Stimulated activated naive CD8-positive, alpha-beta T cell treated with anti-CD3 and anti-CD28 coated beads, Interleukin-15, amount 100 ng/mL, for 72 hours (primary cell): Measurements from ENCODE around the gene WDR37.
"Not testable (repeated sequence)": the region's sequence is repeated elsewhere in the genome, so short reads cannot be mapped to it uniquely, and the experiment has no call there.

Experiments used
- ATAC-seq: fragments of 150-1000 bp; cut with Tn5 transposase; 2 replicates; pipeline ENCODE4 v1.10.0; 2021; ENCODE audit warnings: mild to moderate bottlenecking, moderate library complexity
- DNase-seq, 2 donors: peaks; one replicate each; pipeline ENCODE4 v3.0.0; 2021 to 2022
- H3K27ac Mint-ChIP-seq, 2 donors: one replicate each; pipeline ENCODE4 v1.8.0; 2022; ENCODE audit warnings: mild to moderate bottlenecking in 2 of 2, mixed read lengths in 2 of 2, moderate library complexity in 2 of 2
- H3K27me3 Mint-ChIP-seq: one replicate; pipeline ENCODE4 v1.8.0; 2022; ENCODE audit warnings: mixed read lengths
- H3K4me1 Mint-ChIP-seq: one replicate; pipeline ENCODE4 v1.8.0; 2022; ENCODE audit warnings: mild to moderate bottlenecking, mixed read lengths
- H3K4me3 Mint-ChIP-seq, 2 donors: one replicate each; pipeline ENCODE4 v1.8.0; 2022; ENCODE audit warnings: mild to moderate bottlenecking in 2 of 2, mixed read lengths in 2 of 2, moderate library complexity in 1 of 2
- H3K9me3 Mint-ChIP-seq, 2 donors: one replicate each; pipeline ENCODE4 v1.8.0; 2022; ENCODE audit warnings: mixed read lengths in 2 of 2

Gene WDR37

DNA sequence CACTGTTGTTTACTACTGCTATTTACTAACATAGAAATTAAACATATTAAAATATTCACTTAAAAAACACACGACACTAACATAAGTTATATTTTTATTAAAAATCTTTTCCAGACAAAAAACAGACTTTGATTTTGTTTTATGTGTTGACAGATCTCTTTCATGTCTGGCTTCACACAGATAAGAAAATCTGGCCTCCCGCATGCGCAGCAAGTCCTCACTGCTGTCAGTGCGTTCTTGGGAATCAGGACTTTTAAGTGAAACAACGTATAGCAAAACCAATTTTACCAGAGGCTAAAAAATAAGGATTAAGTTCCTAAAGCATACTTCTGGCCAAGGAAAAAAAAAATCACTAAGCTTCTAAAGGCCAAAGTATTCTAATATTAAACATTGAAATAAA is 6.0 kb upstream of the WDR37 start:
- DNase-seq (no peak), ATAC-seq (no peak)
- Mint-ChIP-seq H3K4me3 (peak overlapping the region; percentile 96), H3K27me3 (no peaks in the 10 kb centered on the region), H3K9me3 (no peaks in the 10 kb centered on the region), H3K4me1 (peaks cover 71% of the 10 kb centered on the region), H3K27ac (peak overlapping the region in 1 of 2 donors; percentile 96)

- no peaks in the 10 kb centered on the region for H3K27me3 Mint-ChIP-seq
- H3K4me1 Mint-ChIP-seq, result peaks cover 71% of the 10 kb centered on the region
- peak overlapping the region; percentile 51 to 96 for H3K4me3 Mint-ChIP-seq
- ATAC-seq, result no peak
- DNase-seq, result peak; percentile 22 to 54
- H3K27ac Mint-ChIP-seq, result no peak overlapping the region
- H3K9me3 Mint-ChIP-seq, result no peaks in the 10 kb centered on the region
These were observed 5.6 kb upstream of the WDR37 start for GRCh38 chr10:1050554-1050953.

- Mint-ChIP-seq H3K27ac (no peak overlapping the region), H3K4me3 (peak overlapping the region; percentile 97 to 98), H3K9me3 (no peaks in the 10 kb centered on the region), H3K4me1 (peaks cover 80% of the 10 kb centered on the region), H3K27me3 (no peaks in the 10 kb centered on the region)
- DNase-seq (no peak), ATAC-seq (no peak)
These were observed 1.5 kb upstream of the WDR37 start for GRCh38 chr10:1054684-1055083.

DNA sequence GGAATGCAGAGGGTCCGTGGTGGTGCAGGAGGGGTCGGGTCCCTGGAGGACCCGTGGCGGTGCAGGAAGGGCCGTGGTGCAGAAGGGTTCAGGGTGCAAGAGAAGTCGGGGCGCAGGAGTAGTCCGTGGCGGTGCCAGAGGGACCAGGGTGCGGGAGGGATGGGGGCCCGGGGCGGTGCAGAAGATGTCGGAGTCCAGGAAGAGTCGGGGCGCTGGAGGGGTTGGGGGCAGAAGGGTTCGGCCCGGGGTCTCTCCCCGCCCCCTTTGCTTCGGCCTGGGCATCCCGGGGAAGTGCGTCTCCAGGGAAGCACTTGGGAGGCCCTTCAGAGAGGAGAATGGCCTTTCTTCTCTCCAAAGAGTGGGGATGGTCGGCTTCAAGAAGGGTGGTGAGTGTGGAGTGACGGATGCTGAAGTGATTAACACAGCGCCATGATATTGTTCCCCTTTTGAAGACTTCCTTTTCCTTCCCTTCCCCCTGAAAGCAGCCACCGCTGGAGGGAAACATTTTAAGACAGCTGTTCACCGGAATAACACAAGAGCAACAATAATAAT is 997 bp downstream of the WDR37 start:
- Mint-ChIP-seq H3K4me1 (peaks cover 84% of the 10 kb centered on the region), H3K27ac (peak overlapping the region; percentile 94 to 96), H3K27me3 (no peaks in the 10 kb centered on the region), H3K4me3 (peak overlapping the region; percentile 97 to 98), H3K9me3 (no peaks in the 10 kb centered on the region)
- ATAC-seq (peak; percentile 48), DNase-seq (no peak)

GRCh38 chr10:1058017-1058416 is 1.8 kb downstream of the WDR37 start:
- no peaks in the 10 kb centered on the region for H3K27me3 Mint-ChIP-seq
- no peak for ATAC-seq
- H3K9me3 Mint-ChIP-seq, result no peaks in the 10 kb centered on the region
- no peak for DNase-seq
- peak overlapping the region; percentile 97 to 98 for H3K4me3 Mint-ChIP-seq
- H3K27ac Mint-ChIP-seq, result peak overlapping the region; percentile 3 to 63
- peaks cover 84% of the 10 kb centered on the region for H3K4me1 Mint-ChIP-seq

DNA sequence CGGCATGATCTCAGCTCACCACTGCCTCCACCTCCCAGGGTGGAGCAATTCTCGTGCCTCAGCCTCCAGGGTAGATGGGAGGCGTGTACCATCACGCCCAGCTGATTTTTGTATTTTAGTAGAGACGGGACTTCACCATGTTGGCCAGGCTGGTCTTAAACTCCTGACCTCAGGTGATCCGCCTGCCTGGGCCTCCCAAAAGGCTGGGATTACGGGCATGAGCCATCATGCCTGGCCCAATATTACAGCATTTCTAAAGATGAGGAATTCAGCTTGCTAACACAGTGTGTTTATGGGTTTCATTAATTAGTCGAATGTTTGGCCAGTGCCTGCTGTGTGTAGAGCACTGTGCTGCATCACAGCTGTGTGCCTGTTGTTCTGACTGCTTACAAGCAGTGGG is 3.7 kb downstream of the WDR37 start:
- no peak overlapping the region for H3K4me3 Mint-ChIP-seq
- peaks cover 84% of the 10 kb centered on the region for H3K4me1 Mint-ChIP-seq
- ATAC-seq, result no peak

DNA sequence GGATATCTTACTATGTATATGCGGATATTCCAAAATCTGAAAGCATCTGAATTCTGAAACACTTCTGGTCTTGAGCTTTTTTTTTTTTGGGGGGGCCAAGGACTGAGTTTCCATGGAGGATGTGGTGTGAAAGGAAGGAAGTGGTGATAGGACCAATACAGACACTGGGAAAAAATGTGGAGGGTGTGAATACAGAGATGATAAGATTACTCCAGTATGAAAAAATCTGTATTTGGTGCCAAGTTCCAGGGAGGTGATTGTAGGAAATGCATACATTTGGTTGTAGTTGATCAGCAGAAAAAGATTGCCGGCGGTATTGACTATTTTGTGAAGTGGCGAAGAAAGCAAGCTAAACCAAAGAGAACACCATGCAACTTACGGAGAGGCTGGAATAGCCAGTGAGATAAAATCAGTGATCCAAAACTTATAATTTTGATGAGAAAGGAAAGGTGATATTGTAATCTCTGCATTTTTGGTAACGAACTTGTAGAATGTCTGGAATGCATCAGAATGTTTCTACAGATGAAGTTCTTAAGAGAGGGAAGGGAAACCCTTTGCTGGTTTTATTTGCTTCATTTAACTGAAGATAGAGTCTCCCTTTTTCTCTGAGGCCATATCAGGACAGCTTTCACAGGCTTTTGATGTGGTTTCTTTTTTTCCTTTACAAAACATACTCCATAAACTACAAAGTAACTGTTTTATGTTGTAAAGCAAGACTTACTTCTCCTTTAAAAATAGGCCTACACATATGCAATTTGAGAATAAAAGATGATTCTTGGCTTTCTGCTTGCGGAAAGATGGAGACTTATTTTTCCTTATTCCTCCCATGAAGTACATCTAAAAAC is 6.0 kb downstream of the WDR37 start:
- Mint-ChIP-seq H3K4me1 (peaks cover 90% of the 10 kb centered on the region), H3K27ac (peak overlapping the region; percentile 64 to 92), H3K9me3 (no peaks in the 10 kb centered on the region), H3K4me3 (peak overlapping the region; percentile 81 to 82), H3K27me3 (no peaks in the 10 kb centered on the region)
- ATAC-seq (no peak), DNase-seq (no peak)

More for the DNA sequence above, 3.7 kb downstream of the WDR37 start:
- Mint-ChIP-seq H3K27ac (peak overlapping the region in 1 of 2 donors; percentile 59), H3K27me3 (no peaks in the 10 kb centered on the region), H3K9me3 (no peaks in the 10 kb centered on the region)
- DNase-seq, result no peak

DNA sequence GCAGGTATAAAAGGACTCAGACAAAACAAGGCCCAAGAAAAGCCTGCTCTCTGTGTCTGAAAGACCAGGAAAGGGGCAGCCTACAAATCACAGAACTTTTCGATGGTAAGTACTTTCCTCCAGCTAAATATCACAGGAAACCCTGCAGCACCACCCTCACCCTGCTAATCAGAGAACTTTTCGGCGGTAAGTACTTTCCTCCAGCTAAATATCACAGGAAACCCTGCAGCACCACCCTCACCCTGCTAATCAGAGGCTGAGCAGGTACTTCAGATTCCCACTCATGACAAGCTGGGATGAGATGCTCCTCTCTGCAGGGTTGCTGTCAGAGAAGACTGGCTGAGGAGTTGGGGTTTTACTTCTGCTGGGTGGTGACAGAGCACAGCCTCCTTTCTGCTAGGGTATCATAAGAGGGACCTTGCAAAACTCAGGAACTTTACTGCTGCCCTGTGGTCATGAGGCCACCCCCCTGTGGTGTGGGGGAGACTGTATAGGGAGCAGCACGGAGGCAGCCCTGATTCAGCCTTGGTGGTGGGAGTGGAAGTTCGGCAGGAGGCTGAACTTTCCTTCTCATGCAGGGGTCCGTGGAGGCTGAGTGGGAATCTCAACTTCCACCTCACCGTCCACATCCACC is 7.2 kb downstream of the WDR37 start:
- H3K27ac Mint-ChIP-seq, result peak overlapping the region in 1 of 2 donors; percentile 92
- peaks cover 90% of the 10 kb centered on the region for H3K4me1 Mint-ChIP-seq
- H3K27me3 Mint-ChIP-seq, result no peaks in the 10 kb centered on the region
- ATAC-seq (peak; percentile 76), DNase-seq (no peak)
- H3K9me3 Mint-ChIP-seq, result no peaks in the 10 kb centered on the region
- H3K4me3 Mint-ChIP-seq, result peak overlapping the region; percentile 81 to 82

GRCh38 chr10:1064964-1065247 is 8.7 kb downstream of the WDR37 start:
- ATAC-seq, result no peak
- Mint-ChIP-seq H3K27me3 (no peaks in the 10 kb centered on the region), H3K4me3 (no peak overlapping the region), H3K9me3 (no peaks in the 10 kb centered on the region), H3K27ac (no peak overlapping the region), H3K4me1 (peaks cover 93% of the 10 kb centered on the region)
- DNase-seq, result no peak

GRCh38 chr10:1066734-1067133 is 10.5 kb downstream of the WDR37 start:
- H3K27ac Mint-ChIP-seq, result peak overlapping the region in 1 of 2 donors; percentile 4
- not testable (repeated sequence) for ATAC-seq, H3K4me3 Mint-ChIP-seq, H3K27me3 Mint-ChIP-seq, H3K9me3 Mint-ChIP-seq, DNase-seq
- H3K4me1 Mint-ChIP-seq, result peaks cover 79% of the 10 kb centered on the region

DNA sequence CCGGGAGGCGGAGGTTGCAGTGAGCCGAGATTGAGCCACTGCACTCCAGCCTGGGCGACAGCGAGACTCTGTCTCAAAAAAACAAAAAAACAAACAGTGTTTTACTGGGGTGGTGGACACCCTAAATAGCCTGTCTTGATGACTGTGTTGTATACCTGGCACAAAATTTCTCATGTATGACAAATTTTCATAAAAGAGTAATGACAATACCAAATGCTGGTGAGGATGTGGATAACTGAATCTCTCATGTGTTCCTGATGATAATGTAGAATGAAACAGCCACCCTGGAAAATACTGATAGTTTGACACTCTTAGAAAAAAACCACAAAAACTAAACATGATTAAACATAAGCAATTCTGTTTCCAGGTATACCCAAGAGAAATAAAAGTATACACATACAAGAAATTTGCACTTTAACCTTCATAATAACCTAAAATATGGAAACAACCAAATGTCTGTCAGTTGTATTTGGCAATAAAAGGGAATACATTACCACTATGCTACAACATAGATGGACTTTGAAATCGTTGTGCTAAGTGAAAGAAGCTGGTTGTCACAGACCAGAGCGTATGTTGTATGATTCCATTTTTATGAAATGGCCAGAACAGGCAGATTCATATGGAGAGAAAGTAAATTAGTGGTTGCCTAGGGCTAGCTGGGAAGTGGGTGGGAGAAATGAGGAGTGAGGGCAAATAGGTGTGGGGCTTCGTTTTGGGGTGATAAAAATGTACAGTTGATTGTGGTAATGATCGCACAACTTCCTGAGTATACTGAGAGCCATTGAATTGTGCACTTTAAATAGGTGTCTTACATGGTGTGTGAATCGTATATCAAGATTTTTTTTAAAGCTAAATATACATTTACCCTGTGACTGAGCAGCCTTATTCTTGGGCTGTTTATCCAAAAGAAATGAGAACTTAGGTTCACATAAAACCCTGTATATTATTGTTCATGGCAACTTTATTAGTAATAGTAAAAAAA is 12.5 kb downstream of the WDR37 start:
- no peak overlapping the region for H3K27ac Mint-ChIP-seq
- peaks cover 63% of the 10 kb centered on the region for H3K4me1 Mint-ChIP-seq
- H3K9me3 Mint-ChIP-seq, result no peaks in the 10 kb centered on the region

GRCh38 chr10:1070919-1071318 is 14.7 kb downstream of the WDR37 start:
- Mint-ChIP-seq H3K4me3 (no peak overlapping the region), H3K9me3 (no peaks in the 10 kb centered on the region), H3K4me1 (peaks cover 55% of the 10 kb centered on the region), H3K27ac (peak overlapping the region in 1 of 2 donors; percentile 54), H3K27me3 (no peaks in the 10 kb centered on the region)
- ATAC-seq (no peak), DNase-seq (no peak)

More for the DNA sequence above, 12.5 kb downstream of the WDR37 start:
- no peak overlapping the region for H3K4me3 Mint-ChIP-seq
- H3K27me3 Mint-ChIP-seq, result no peaks in the 10 kb centered on the region
- DNase-seq, result no peak
- ATAC-seq, result peak; percentile 73

DNA sequence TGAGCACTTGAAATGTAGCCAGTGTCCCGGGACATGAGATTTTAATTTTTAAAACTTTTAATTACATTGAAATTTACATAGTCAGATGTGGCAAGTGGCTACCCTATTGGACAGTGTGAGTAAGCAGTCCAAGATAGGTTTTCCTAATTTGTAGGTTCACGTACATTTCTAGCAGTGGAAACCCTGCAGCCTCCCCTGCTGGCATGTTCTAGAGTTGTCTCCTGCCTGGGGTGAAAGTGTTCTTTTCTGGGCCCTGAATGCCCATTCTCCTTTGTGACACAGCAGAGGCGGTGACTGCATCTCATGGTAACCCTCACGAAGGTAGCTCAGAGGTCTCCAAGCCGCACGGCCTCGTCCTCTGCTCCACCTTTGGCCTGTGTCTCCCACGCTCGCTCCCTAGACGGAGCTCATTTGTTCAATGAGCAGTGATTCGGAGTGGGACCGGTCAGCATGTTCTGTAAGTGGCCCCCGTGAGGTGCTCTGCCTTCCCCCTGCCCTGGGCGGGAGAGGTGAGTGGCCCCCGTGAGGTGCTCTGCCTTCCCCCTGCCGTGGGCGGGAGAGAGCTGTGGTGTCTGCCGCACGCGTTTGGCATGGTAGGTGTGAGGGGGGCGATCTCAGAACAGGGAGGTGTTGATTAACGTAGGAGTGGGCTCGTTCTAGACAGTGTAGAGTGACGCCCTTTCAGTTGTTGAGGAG is 18.0 kb downstream of the WDR37 start:
- ATAC-seq (peak; percentile 45), DNase-seq (no peak)
- no peaks in the 10 kb centered on the region for H3K27me3 Mint-ChIP-seq
- H3K9me3 Mint-ChIP-seq, result no peaks in the 10 kb centered on the region
- H3K4me1 Mint-ChIP-seq, result peaks cover 25% of the 10 kb centered on the region
- no peak overlapping the region for H3K4me3 Mint-ChIP-seq
- peak overlapping the region in 1 of 2 donors; percentile 68 for H3K27ac Mint-ChIP-seq

DNA sequence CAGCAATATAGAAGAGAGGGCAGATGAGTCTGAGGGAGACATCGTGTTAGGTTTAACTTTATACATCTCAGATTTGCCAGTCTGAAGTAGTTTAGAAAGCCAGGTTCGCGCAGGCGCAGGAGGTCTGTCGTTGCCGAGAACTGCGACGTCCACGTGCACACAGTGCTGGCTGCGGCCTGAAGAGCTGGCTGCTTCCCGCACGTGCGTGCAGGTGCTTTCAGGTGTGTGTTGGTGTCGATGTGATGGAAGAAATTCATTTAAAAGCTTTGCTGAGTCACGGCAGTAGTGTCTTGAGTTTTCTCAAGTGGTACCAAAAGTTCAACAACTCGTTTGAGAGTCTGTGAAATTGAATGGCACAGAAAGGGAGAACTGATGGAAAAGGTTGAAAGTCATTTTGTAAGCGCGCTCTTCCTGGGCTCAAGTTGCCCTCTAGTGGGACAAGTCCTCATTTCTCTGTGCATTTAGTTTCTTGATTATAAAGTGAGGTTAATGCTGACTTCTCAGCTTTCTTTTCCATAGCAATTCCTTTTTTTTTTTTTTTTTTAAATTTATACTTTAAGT is 18.6 kb downstream of the WDR37 start:
- ATAC-seq (no peak), DNase-seq (no peak)
- H3K4me3 Mint-ChIP-seq, result no peak overlapping the region
- H3K4me1 Mint-ChIP-seq, result peaks cover 19% of the 10 kb centered on the region
- no peaks in the 10 kb centered on the region for H3K9me3 Mint-ChIP-seq
- no peaks in the 10 kb centered on the region for H3K27me3 Mint-ChIP-seq
- H3K27ac Mint-ChIP-seq, result peak overlapping the region in 1 of 2 donors; percentile 68
